Naive thymus-derived CD4-positive, alpha-beta T cell (primary cell): ENCODE data around the gene AGMO. TPM values are rescaled to one million over a fixed set of nuclear protein-coding genes. Genes with fewer than 3 reads are reported as not detected.

Experiments
- ATAC-seq: fragments of 150-1000 bp; cut with Tn5 transposase; 2 replicates; pipeline ENCODE4 v1.10.0; 2021; ENCODE audit warnings: mild to moderate bottlenecking, moderate library complexity
- CTCF ChIA-PET: fragments of 350-600 bp; sonication (Branson Sonifier 250); formaldehyde crosslinking; loops from one replicate; lab custom pipeline; 2021; ENCODE audit warnings: antibody characterized with exemption; lab: Charles Lee
- POLR2A ChIA-PET: fragments of 350-600 bp; sonication (Branson Sonifier 250); formaldehyde crosslinking; loops from one replicate; lab custom pipeline; 2021; ENCODE audit warnings: antibody characterized with exemption, inconsistent platforms; lab: Charles Lee
- DNase-seq, 9 donors: peaks; one replicate each; pipeline versions ENCODE4 v3.0.0 to v3.0.0-alpha.2; 2020 to 2022; ENCODE audit warnings: mixed read lengths in 1 of 9
- H3K27ac ChIP-seq: one replicate; pipeline ENCODE4 v1.7.0; 2013; ENCODE audit warnings: mild to moderate bottlenecking, low read depth, low read length, moderate library complexity
- H3K27me3 ChIP-seq, 2 donors: one replicate each; pipeline ENCODE4 v1.7.0; 2013; ENCODE audit warnings: low read length in 2 of 2, mild to moderate bottlenecking in 2 of 2, moderate library complexity in 2 of 2; ENCODE audit not compliant: control insufficient read depth in 2 of 2, insufficient read depth in 2 of 2
- H3K36me3 ChIP-seq, 3 experiments: 1 replicate in 2 of 3; 2 replicates in 1 of 3; pipeline ENCODE4 v1.7.0; 2013; ENCODE audit warnings: low read length in 3 of 3, mild to moderate bottlenecking in 3 of 3, moderate library complexity in 1 of 3; ENCODE audit not compliant: insufficient read depth in 3 of 3, control insufficient read depth in 2 of 3
- H3K4me1 ChIP-seq, 2 donors: one replicate each; pipeline ENCODE4 v1.7.0; 2013; ENCODE audit warnings: low read length in 2 of 2, mild to moderate bottlenecking in 2 of 2, moderate library complexity in 1 of 2; ENCODE audit not compliant: control insufficient read depth in 2 of 2, insufficient read depth in 2 of 2
- H3K4me3 ChIP-seq: 2 replicates; pipeline ENCODE4 v1.7.0; 2013; ENCODE audit warnings: mild to moderate bottlenecking, low read length
- H3K9me3 ChIP-seq, 3 experiments: 1 replicate in 2 of 3; 2 replicates in 1 of 3; pipeline ENCODE4 v1.7.0; 2013; ENCODE audit warnings: low read length in 3 of 3; ENCODE audit not compliant: control insufficient read depth in 2 of 3
- H3K27ac Mint-ChIP-seq, 9 donors: one replicate each; pipeline ENCODE4 v1.8.0; 2020 to 2022; ENCODE audit warnings: mixed read lengths in 9 of 9, mild to moderate bottlenecking in 8 of 9, moderate library complexity in 5 of 9, inconsistent platforms in 2 of 9
- H3K27me3 Mint-ChIP-seq, 5 donors: one replicate each; pipeline ENCODE4 v1.8.0; 2021 to 2022; ENCODE audit warnings: mixed read lengths in 5 of 5, mild to moderate bottlenecking in 1 of 5
- H3K36me3 Mint-ChIP-seq, 5 donors: one replicate each; pipeline ENCODE4 v1.8.0; 2020 to 2022; ENCODE audit warnings: mixed read lengths in 5 of 5, mild to moderate bottlenecking in 3 of 5, inconsistent platforms in 1 of 5
- H3K4me1 Mint-ChIP-seq, 7 donors: one replicate each; pipeline ENCODE4 v1.8.0; 2020 to 2022; ENCODE audit warnings: mixed read lengths in 7 of 7, mild to moderate bottlenecking in 3 of 7, inconsistent platforms in 1 of 7
- H3K4me3 Mint-ChIP-seq, 10 donors: one replicate each; pipeline ENCODE4 v1.8.0; 2020 to 2022; ENCODE audit warnings: mild to moderate bottlenecking in 10 of 10, mixed read lengths in 10 of 10, moderate library complexity in 6 of 10, inconsistent platforms in 2 of 10
- H3K9me3 Mint-ChIP-seq, 11 donors: one replicate each; pipeline ENCODE4 v1.8.0; 2020 to 2022; ENCODE audit warnings: mixed read lengths in 11 of 11, mild to moderate bottlenecking in 4 of 11, inconsistent platforms in 1 of 11, moderate library complexity in 1 of 11
- intact Hi-C, 2 donors: fragments of 100-400 bp; cut with micrococcal nuclease; formaldehyde crosslinking; loops; one replicate each; pipeline ENCODE4 v1.15.1; 2023
- polyA plus RNA-seq, 2 donors: library from polyadenylated mRNA; unstranded; fragments of 300-500 nt; fragmentation: Illumina TruSeq; gene quantifications; one replicate each; pipeline ENCODE4 v1.2.3, GENCODE V29; 2021
- total RNA-seq, 6 experiments: library from RNA in 5 of 6; stranded (reverse) in 5 of 6; gene quantifications; 1 replicate in 5 of 6; 2 replicates in 1 of 6; pipeline ENCODE4 v1.2.3 and lab custom pipeline; 2021 to 2026

Gene AGMO
- total and polyA plus RNA-seq, 7 experiments from 2014 or later: not detected

- Histone ChIP-seq H3K27me3 (no peaks in the 10 kb centered on the region), H3K27ac (no peak overlapping the region), H3K4me1 (no peaks in the 10 kb centered on the region), H3K9me3 (no peaks in the 10 kb centered on the region), H3K36me3 (no peaks in the 10 kb centered on the region), H3K4me3 (no peak overlapping the region)
- DNase-seq: no peak
- no peaks in the 10 kb centered on the region for H3K36me3 Mint-ChIP-seq
- H3K4me1 Mint-ChIP-seq: peaks cover 0 to 1% (median 0%) of the 10 kb centered on the region in 7 donors
- ATAC-seq: no peak
- H3K9me3 Mint-ChIP-seq: peaks cover 0 to 39% (median 4%) of the 10 kb centered on the region in 11 donors
- no peak overlapping the region for H3K4me3 Mint-ChIP-seq
- no peak overlapping the region for H3K27ac Mint-ChIP-seq
- intact Hi-C loops: no loop called here
- POLR2A ChIA-PET: no interaction called here
- H3K27me3 Mint-ChIP-seq: no peaks in the 10 kb centered on the region
- CTCF ChIA-PET: no interaction called here
These were observed 383.8 kb downstream of the AGMO start for GRCh38 chr7:15178065-15178464.

- Histone ChIP-seq H3K4me1 (no peaks in the 10 kb centered on the region), H3K27ac (no peak overlapping the region), H3K4me3 (no peak overlapping the region), H3K9me3 (no peaks in the 10 kb centered on the region), H3K27me3 (no peaks in the 10 kb centered on the region), H3K36me3 (no peaks in the 10 kb centered on the region)
- ATAC-seq (no peak), DNase-seq (no peak)
- no peaks in the 10 kb centered on the region for H3K36me3 Mint-ChIP-seq
- H3K27me3 Mint-ChIP-seq: no peaks in the 10 kb centered on the region
- H3K4me1 Mint-ChIP-seq: no peaks in the 10 kb centered on the region
- no peak overlapping the region for H3K4me3 Mint-ChIP-seq
- no peak overlapping the region for H3K27ac Mint-ChIP-seq
- intact Hi-C loops: no loop called here
- POLR2A ChIA-PET: no interaction called here
- peaks cover 0 to 39% (median 3%) of the 10 kb centered on the region in 11 donors for H3K9me3 Mint-ChIP-seq
- CTCF ChIA-PET: no interaction called here
These were observed 385.7 kb downstream of the AGMO start for GRCh38 chr7:15176089-15176488.

GRCh38 chr7:15175152-15175551, 386.7 kb downstream of the AGMO start:
- CTCF ChIA-PET: no interaction called here

GRCh38 chr7:15174485-15174884, 387.3 kb downstream of the AGMO start:
- DNase-seq (no peak), ATAC-seq (no peak)
- POLR2A ChIA-PET: no interaction called here
- intact Hi-C loops: no loop called here
- H3K4me3 ChIP-seq: no peak overlapping the region
- no peaks in the 10 kb centered on the region for H3K36me3 ChIP-seq
- no peaks in the 10 kb centered on the region for H3K4me1 Mint-ChIP-seq
- H3K27me3 ChIP-seq: no peaks in the 10 kb centered on the region
- H3K9me3 ChIP-seq: no peaks in the 10 kb centered on the region
- H3K9me3 Mint-ChIP-seq: peaks cover 0 to 32% (median 1%) of the 10 kb centered on the region in 11 donors
- H3K27ac ChIP-seq: no peak overlapping the region
- no peaks in the 10 kb centered on the region for H3K4me1 ChIP-seq
- H3K36me3 Mint-ChIP-seq: no peaks in the 10 kb centered on the region
- no peak overlapping the region for H3K27ac Mint-ChIP-seq
- CTCF ChIA-PET: no interaction called here
- no peak overlapping the region for H3K4me3 Mint-ChIP-seq
- no peaks in the 10 kb centered on the region for H3K27me3 Mint-ChIP-seq

More at GRCh38 chr7:15175152-15175551, 386.7 kb downstream of the AGMO start:
- ATAC-seq (no peak), DNase-seq (no peak)
- no peaks in the 10 kb centered on the region for H3K4me1 Mint-ChIP-seq
- Histone ChIP-seq H3K36me3 (no peaks in the 10 kb centered on the region), H3K27ac (no peak overlapping the region), H3K4me1 (no peaks in the 10 kb centered on the region), H3K4me3 (no peak overlapping the region), H3K27me3 (no peaks in the 10 kb centered on the region), H3K9me3 (no peaks in the 10 kb centered on the region)
- no peaks in the 10 kb centered on the region for H3K36me3 Mint-ChIP-seq
- intact Hi-C loops: no loop called here
- POLR2A ChIA-PET: no interaction called here
- H3K27ac Mint-ChIP-seq: no peak overlapping the region
- H3K9me3 Mint-ChIP-seq: peaks cover 0 to 33% (median 1%) of the 10 kb centered on the region in 11 donors
- no peaks in the 10 kb centered on the region for H3K27me3 Mint-ChIP-seq
- H3K4me3 Mint-ChIP-seq: no peak overlapping the region

GRCh38 chr7:15168489-15168888, 393.3 kb downstream of the AGMO start:
- Histone ChIP-seq H3K4me1 (no peaks in the 10 kb centered on the region), H3K4me3 (no peak overlapping the region), H3K9me3 (no peaks in the 10 kb centered on the region), H3K27me3 (no peaks in the 10 kb centered on the region), H3K36me3 (no peaks in the 10 kb centered on the region), H3K27ac (no peak overlapping the region)
- no peak for DNase-seq
- peaks cover 0 to 25% (median 4%) of the 10 kb centered on the region in 11 donors for H3K9me3 Mint-ChIP-seq
- ATAC-seq: no peak
- no peaks in the 10 kb centered on the region for H3K27me3 Mint-ChIP-seq
- intact Hi-C loops: no loop called here
- ChIA-PET POLR2A (no interaction called here), CTCF (no interaction called here)
- H3K36me3 Mint-ChIP-seq: no peaks in the 10 kb centered on the region
- no peak overlapping the region for H3K4me3 Mint-ChIP-seq
- H3K4me1 Mint-ChIP-seq: peaks cover 0 to 2% (median 0%) of the 10 kb centered on the region in 7 donors
- no peak overlapping the region for H3K27ac Mint-ChIP-seq

GRCh38 chr7:15167912-15168311, 393.9 kb downstream of the AGMO start:
- ATAC-seq (no peak), DNase-seq (no peak)
- intact Hi-C loops: no loop called here
- Mint-ChIP-seq H3K27me3 (no peaks in the 10 kb centered on the region), H3K36me3 (no peaks in the 10 kb centered on the region), H3K9me3 (peaks cover 0 to 25% (median 5%) of the 10 kb centered on the region in 11 donors), H3K4me1 (peaks cover 0 to 2% (median 0%) of the 10 kb centered on the region in 7 donors), H3K27ac (no peak overlapping the region), H3K4me3 (no peak overlapping the region)
- ChIA-PET POLR2A (no interaction called here), CTCF (no interaction called here)
- no peaks in the 10 kb centered on the region for H3K36me3 ChIP-seq
- no peaks in the 10 kb centered on the region for H3K27me3 ChIP-seq
- no peak overlapping the region for H3K27ac ChIP-seq
- H3K4me1 ChIP-seq: no peaks in the 10 kb centered on the region
- no peaks in the 10 kb centered on the region for H3K9me3 ChIP-seq
- H3K4me3 ChIP-seq: no peak overlapping the region

GRCh38 chr7:15166620-15167019, 395.2 kb downstream of the AGMO start:
- peaks cover 0 to 2% (median 0%) of the 10 kb centered on the region in 7 donors for H3K4me1 Mint-ChIP-seq
- no peaks in the 10 kb centered on the region for H3K27me3 Mint-ChIP-seq
- peaks cover 0 to 25% (median 5%) of the 10 kb centered on the region in 11 donors for H3K9me3 Mint-ChIP-seq
- intact Hi-C loops: no loop called here
- no peak overlapping the region for H3K27ac ChIP-seq
- no peaks in the 10 kb centered on the region for H3K36me3 ChIP-seq
- no peak overlapping the region for H3K4me3 Mint-ChIP-seq
- no peaks in the 10 kb centered on the region for H3K4me1 ChIP-seq
- ATAC-seq: no peak
- H3K27ac Mint-ChIP-seq: no peak overlapping the region
- no peak overlapping the region for H3K4me3 ChIP-seq
- no peaks in the 10 kb centered on the region for H3K9me3 ChIP-seq
- POLR2A ChIA-PET: no interaction called here
- no peaks in the 10 kb centered on the region for H3K27me3 ChIP-seq
- CTCF ChIA-PET: no interaction called here
- H3K36me3 Mint-ChIP-seq: no peaks in the 10 kb centered on the region
- DNase-seq: no peak
